Measurements from ENCODE around the gene PPP1CA. TPM values are rescaled to one million over a fixed set of nuclear protein-coding genes. Genes with fewer than 3 reads are reported as not detected.
A peak's percentile ranks its signal among the peaks of the same experiment; 100 is the strongest.

Gene PPP1CA
- total RNA-seq, 3 donors from 2014 or later, result 130 to 239 (median 209) TPM

DNA sequence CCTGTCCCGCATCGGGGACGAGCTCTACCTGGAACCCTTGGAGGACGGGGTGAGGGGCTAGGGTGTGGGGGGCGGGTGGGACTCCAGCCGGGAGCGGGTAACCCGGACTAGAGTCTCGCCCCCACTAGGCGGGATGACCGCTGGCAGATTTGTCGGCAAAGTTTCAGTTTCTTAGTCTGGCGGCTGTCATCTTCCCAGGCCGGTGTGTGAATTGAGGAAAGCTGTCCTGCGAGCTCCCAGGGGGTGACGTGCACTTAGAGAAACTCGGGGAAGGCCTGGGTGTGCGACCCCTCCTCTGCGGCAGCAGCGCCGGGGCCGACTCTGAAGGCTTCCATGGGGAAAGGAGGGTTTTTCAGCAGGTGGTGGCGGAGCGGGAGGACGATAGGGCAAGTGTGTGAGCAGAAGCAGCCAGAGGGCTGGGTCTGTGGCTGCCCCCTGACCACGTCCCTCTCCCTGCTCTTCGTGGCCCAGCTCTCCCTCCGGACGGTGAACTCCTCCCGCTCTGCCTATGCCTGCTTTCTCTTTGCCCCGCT is 9.4 kb downstream of the PPP1CA start:
- intact Hi-C loops (cut with DNase I, micrococcal nuclease), result no loop called here
- peak in 1 of 3 donors; percentile 66 for DNase-seq
- ATAC-seq, result peak; percentile 18
- Histone ChIP-seq H3K4me3 (peak overlapping the region; percentile 75), H3K4me1 (ENCODE audit: low read depth) (peaks cover 31% of the 10 kb centered on the region), H3K9me3 (no peaks in the 10 kb centered on the region), H3K36me3 (ENCODE audit: low read depth) (no peaks in the 10 kb centered on the region)
- TF ChIP-seq CTCF (IDR thresholded peaks at IDR 0.05), result no peak

GRCh38 chr11:67391304-67392182 is 10.1 kb downstream of the PPP1CA start, which contains the start of gene RAD9A:
Gene RAD9A (plus strand): TSS chr11:67391986. CDS start chr11:67392045, 59 bp downstream.
- intact Hi-C loops (cut with DNase I, micrococcal nuclease), result no loop called here
- Histone ChIP-seq H3K36me3 (ENCODE audit: low read depth) (no peaks in the 10 kb centered on the region), H3K4me3 (peak within 1 kb of the TSS; percentile 75), H3K9me3 (no peaks in the 10 kb centered on the region), H3K4me1 (ENCODE audit: low read depth) (peaks cover 25% of the 10 kb centered on the region)
- no peak for TF ChIP-seq CTCF (IDR thresholded peaks at IDR 0.05)
- peak; percentile 96 to 98 (median 98) for DNase-seq
- ATAC-seq, result peak; percentile 90

DNA sequence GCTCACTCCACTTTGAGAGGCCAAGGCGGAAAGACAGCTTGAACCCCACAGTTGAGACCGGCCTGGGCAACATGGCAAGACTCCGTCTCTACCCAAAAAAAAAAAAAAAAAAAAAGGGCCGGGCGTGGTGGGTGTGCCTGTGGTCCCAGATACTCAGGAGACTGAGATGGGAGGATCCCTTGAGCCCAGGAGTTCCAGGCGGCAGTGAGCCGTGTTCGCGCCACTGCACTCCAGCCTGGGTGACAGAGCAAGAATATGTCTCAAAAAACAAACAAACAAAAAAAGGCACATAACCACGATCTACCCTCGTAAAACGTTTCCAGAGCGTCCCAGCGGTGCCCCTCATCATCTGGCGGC is 10.7 kb downstream of the PPP1CA start:
- ATAC-seq (peak; percentile 1), DNase-seq (peak in 1 of 3 donors; percentile 56)
- TF ChIP-seq CTCF (IDR thresholded peaks at IDR 0.05), result no peak
- intact Hi-C loops (cut with DNase I, micrococcal nuclease), result no loop called here
- Histone ChIP-seq H3K36me3 (ENCODE audit: low read depth) (no peaks in the 10 kb centered on the region), H3K4me1 (ENCODE audit: low read depth) (peaks cover 24% of the 10 kb centered on the region), H3K9me3 (no peaks in the 10 kb centered on the region), H3K4me3 (peak overlapping the region; percentile 75)

- H3K36me3 ChIP-seq (ENCODE audit: low read depth), result no peaks in the 10 kb centered on the region
- DNase-seq (peak in 2 of 3 donors; percentile 75 to 82), ATAC-seq (peak; percentile 48)
- H3K9me3 ChIP-seq, result no peaks in the 10 kb centered on the region
- peaks cover 24% of the 10 kb centered on the region for H3K4me1 ChIP-seq (ENCODE audit: low read depth)
- intact Hi-C loops (cut with DNase I, micrococcal nuclease), result no loop called here
- TF ChIP-seq CTCF (IDR thresholded peaks at IDR 0.05), result peak; percentile 26
- no peak overlapping the region for H3K4me3 ChIP-seq
Observed at GRCh38 chr11:67389477-67389876, 12.2 kb downstream of the PPP1CA start.

DNA sequence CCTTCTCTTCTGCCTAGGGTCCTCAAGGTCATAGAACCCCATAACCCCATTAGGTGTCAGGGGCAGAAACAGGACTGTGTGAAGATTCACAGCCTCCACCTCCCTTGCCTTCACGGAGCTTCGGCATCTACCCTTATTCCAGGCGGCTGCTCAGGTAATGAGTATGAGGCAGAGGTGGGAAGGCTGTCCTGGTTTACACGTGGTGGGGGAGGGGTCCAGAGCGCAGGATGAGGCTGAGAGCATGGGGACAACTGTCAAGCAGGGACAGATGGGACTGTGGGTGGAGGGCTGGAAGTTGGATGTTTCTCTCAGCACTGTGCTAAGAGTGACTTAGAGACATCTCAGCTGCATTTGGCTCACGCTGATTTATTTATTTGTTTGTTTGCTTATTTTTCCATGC is 14.1 kb downstream of the PPP1CA start:
- ATAC-seq (no peak), DNase-seq (no peak)
- no peak for TF ChIP-seq CTCF (IDR thresholded peaks at IDR 0.05)
- no peaks in the 10 kb centered on the region for H3K36me3 ChIP-seq (ENCODE audit: low read depth)
- H3K9me3 ChIP-seq, result no peaks in the 10 kb centered on the region
- no peak overlapping the region for H3K4me3 ChIP-seq
- intact Hi-C loops (cut with DNase I, micrococcal nuclease), result no loop called here
- peaks cover 16% of the 10 kb centered on the region for H3K4me1 ChIP-seq (ENCODE audit: low read depth)
